ENCODE results near the gene CCDC126. TPM values are rescaled to one million over a fixed set of nuclear protein-coding genes. Genes with fewer than 3 reads are reported as not detected.

The CCDC126 gene
- total RNA-seq, 2 donors from 2014 or later = 9.4 to 14.7 TPM

GRCh38 chr7:23618241-23618640, 21.1 kb downstream of the CCDC126 start:
- Histone ChIP-seq H3K36me3 (ENCODE audit: control insufficient read depth, insufficient read depth, low read length) (peaks cover 34% of the 10 kb centered on the region), H3K9ac (ENCODE audit: extremely low read depth, low read length, poor library complexity, severe bottlenecking) (no peak overlapping the region), H3K9me3 (ENCODE audit: control insufficient read depth, low read length) (peaks cover 36% of the 10 kb centered on the region), H3K4me3 (ENCODE audit: low read length) (no peak overlapping the region), H3K27ac (ENCODE audit: low read depth, low read length) (no peak overlapping the region), H3K27me3 (ENCODE audit: control insufficient read depth, insufficient read depth, low read length, poor library complexity, severe bottlenecking) (no peaks in the 10 kb centered on the region), H3K4me1 (ENCODE audit: control insufficient read depth, insufficient read depth, low read length) (no peaks in the 10 kb centered on the region)
- no peaks in the 10 kb centered on the region for H3K4me1 Mint-ChIP-seq
- no peak for DNase-seq
- WGBS, 2 experiments (ENCODE audit: insufficient coverage in 1 of 2, insufficient read length in 1 of 2) = 93 to 100% methylated on average over 2 to 3 of the region's 3 CpGs
- no peak overlapping the region for H3K4me3 Mint-ChIP-seq
- H3K36me3 Mint-ChIP-seq (ENCODE audit: low read depth) = peaks cover 46% of the 10 kb centered on the region
- TF ChIP-seq CTCF (conservative IDR thresholded peaks at IDR 0.05) = no peak
- H3K27me3 Mint-ChIP-seq (ENCODE audit: insufficient read depth) = no peaks in the 10 kb centered on the region
- peaks cover 36% of the 10 kb centered on the region for H3K9me3 Mint-ChIP-seq
- H3K27ac Mint-ChIP-seq = no peak overlapping the region

- no peaks in the 10 kb centered on the region for H3K27me3 Mint-ChIP-seq (ENCODE audit: insufficient read depth)
- H3K9me3 Mint-ChIP-seq = peaks cover 36% of the 10 kb centered on the region
- H3K27me3 ChIP-seq (ENCODE audit: control insufficient read depth, insufficient read depth, low read length, poor library complexity, severe bottlenecking) = no peaks in the 10 kb centered on the region
- H3K36me3 Mint-ChIP-seq (ENCODE audit: low read depth) = peaks cover 39% of the 10 kb centered on the region
- no peak overlapping the region for H3K27ac Mint-ChIP-seq
- WGBS, 2 experiments (ENCODE audit: insufficient coverage in 1 of 2, insufficient read length in 1 of 2) = 95 to 100% methylated on average over 3 to 4 of the region's 4 CpGs
- peaks cover 27% of the 10 kb centered on the region for H3K36me3 ChIP-seq (ENCODE audit: control insufficient read depth, insufficient read depth, low read length)
- H3K4me1 ChIP-seq (ENCODE audit: control insufficient read depth, insufficient read depth, low read length) = no peaks in the 10 kb centered on the region
- TF ChIP-seq CTCF (conservative IDR thresholded peaks at IDR 0.05) = no peak
- no peak overlapping the region for H3K9ac ChIP-seq (ENCODE audit: extremely low read depth, low read length, poor library complexity, severe bottlenecking)
- no peak overlapping the region for H3K4me3 ChIP-seq (ENCODE audit: low read length)
- H3K27ac ChIP-seq (ENCODE audit: low read depth, low read length) = no peak overlapping the region
- peaks cover 36% of the 10 kb centered on the region for H3K9me3 ChIP-seq (ENCODE audit: control insufficient read depth, low read length)
- DNase-seq = no peak
- H3K4me3 Mint-ChIP-seq = no peak overlapping the region
- H3K4me1 Mint-ChIP-seq = no peaks in the 10 kb centered on the region
Measured at GRCh38 chr7:23619141-23619540, 22.0 kb downstream of the CCDC126 start.

GRCh38 chr7:23622506-23622925, 25.3 kb downstream of the CCDC126 start:
- Histone ChIP-seq H3K4me3 (ENCODE audit: low read length) (no peak overlapping the region), H3K27ac (ENCODE audit: low read depth, low read length) (no peak overlapping the region), H3K9me3 (ENCODE audit: control insufficient read depth, low read length) (peaks cover 16% of the 10 kb centered on the region), H3K36me3 (ENCODE audit: control insufficient read depth, insufficient read depth, low read length) (peaks cover 12% of the 10 kb centered on the region), H3K9ac (ENCODE audit: extremely low read depth, low read length, poor library complexity, severe bottlenecking) (no peak overlapping the region), H3K4me1 (ENCODE audit: control insufficient read depth, insufficient read depth, low read length) (no peaks in the 10 kb centered on the region), H3K27me3 (ENCODE audit: control insufficient read depth, insufficient read depth, low read length, poor library complexity, severe bottlenecking) (no peaks in the 10 kb centered on the region)
- H3K4me1 Mint-ChIP-seq = no peaks in the 10 kb centered on the region
- H3K4me3 Mint-ChIP-seq = no peak overlapping the region
- no peak overlapping the region for H3K27ac Mint-ChIP-seq
- H3K9me3 Mint-ChIP-seq = peaks cover 16% of the 10 kb centered on the region
- H3K27me3 Mint-ChIP-seq (ENCODE audit: insufficient read depth) = no peaks in the 10 kb centered on the region
- 93 to 100% methylated on average over 1 of the region's 2 CpGs for WGBS, 2 experiments (ENCODE audit: insufficient coverage in 1 of 2, insufficient read length in 1 of 2)
- TF ChIP-seq CTCF (conservative IDR thresholded peaks at IDR 0.05) = no peak
- no peak for DNase-seq
- H3K36me3 Mint-ChIP-seq (ENCODE audit: low read depth) = peaks cover 16% of the 10 kb centered on the region

All from endodermal cell (in vitro differentiated cells).